ENCODE data around the gene ADGRG6. TPM values are rescaled to one million over a fixed set of nuclear protein-coding genes. Genes with fewer than 3 reads are reported as not detected.

The ADGRG6 gene
- total and polyA plus RNA-seq, 9 of the 15 experiments (the other 6 are each of a cell fraction or from before 2014, with no cell fraction given), result under 0.01 to 0.11 (median 0.05) TPM; not detected in 5

GRCh38 chr6:142457638-142458406 is 156.0 kb downstream of the ADGRG6 start:
- Histone ChIP-seq H4K20me1 (replicated peaks; ENCODE audit: control insufficient read depth, insufficient read depth, low read length) (no peaks in the 10 kb centered on the region), H3K27ac (ENCODE audit: extremely low read depth, low read depth, low read length) (no peak overlapping the region), H3K4me3 (no peak overlapping the region), H3K4me1 (replicated peaks in 1 of 2; ENCODE audit: control insufficient read depth in 2 of 2, insufficient read depth in 2 of 2, low read length in 2 of 2) (no peaks in the 10 kb centered on the region), H3K9me1 (ENCODE audit: control insufficient read depth, insufficient read depth, low read length) (no peaks in the 10 kb centered on the region), H3K27me3 (ENCODE audit: control insufficient read depth in 2 of 2, insufficient read depth in 2 of 2, low read length in 2 of 2) (no peaks in the 10 kb centered on the region), H3K36me3 (ENCODE audit: control insufficient read depth, insufficient read depth, low read length) (no peaks in the 10 kb centered on the region), H3K9me3 (replicated peaks; ENCODE audit: control insufficient read depth, insufficient read depth, low read depth, low read length) (no peaks in the 10 kb centered on the region), H3K4me2 (ENCODE audit: insufficient read depth, low read length) (no peak overlapping the region), H3K79me2 (ENCODE audit: control insufficient read depth, insufficient read depth, low read length) (no peaks in the 10 kb centered on the region), H2AFZ (ENCODE audit: low read depth, low read length) (no peak overlapping the region), H3K9ac (ENCODE audit: insufficient read depth in 1 of 2, low read depth in 2 of 2, low read length in 2 of 2) (no peak overlapping the region)
- no peak for ATAC-seq
- no peak for DNase-seq (ENCODE audit: extremely low read depth in 1 of 4, low spot score in 3 of 4)
- no peak for FAIRE-seq
- BruUV-seq (replicated peaks), result no TSS peak
- ChIA-PET CTCF (ENCODE audit: low intra/inter-chr PET ratio) (no interaction called here), POLR2A (no interaction called here)
- in situ Hi-C loops (cut with MboI) (no loop called here), intact Hi-C loops (cut with micrococcal nuclease) (no loop called here)
- TF ChIP-seq HNRNPUL1 (IDR thresholded peaks at IDR 0.05; ENCODE audit: low read length) (no peak), ZNF24 (IDR thresholded peaks at IDR 0.05) (peak; percentile 29; the same call in 1 of the 2 replicates), ZNF282 (CRISPR knock-in tag; IDR thresholded peaks at IDR 0.05) (no peak)
- TF ChIP-seq, protein P1, sequence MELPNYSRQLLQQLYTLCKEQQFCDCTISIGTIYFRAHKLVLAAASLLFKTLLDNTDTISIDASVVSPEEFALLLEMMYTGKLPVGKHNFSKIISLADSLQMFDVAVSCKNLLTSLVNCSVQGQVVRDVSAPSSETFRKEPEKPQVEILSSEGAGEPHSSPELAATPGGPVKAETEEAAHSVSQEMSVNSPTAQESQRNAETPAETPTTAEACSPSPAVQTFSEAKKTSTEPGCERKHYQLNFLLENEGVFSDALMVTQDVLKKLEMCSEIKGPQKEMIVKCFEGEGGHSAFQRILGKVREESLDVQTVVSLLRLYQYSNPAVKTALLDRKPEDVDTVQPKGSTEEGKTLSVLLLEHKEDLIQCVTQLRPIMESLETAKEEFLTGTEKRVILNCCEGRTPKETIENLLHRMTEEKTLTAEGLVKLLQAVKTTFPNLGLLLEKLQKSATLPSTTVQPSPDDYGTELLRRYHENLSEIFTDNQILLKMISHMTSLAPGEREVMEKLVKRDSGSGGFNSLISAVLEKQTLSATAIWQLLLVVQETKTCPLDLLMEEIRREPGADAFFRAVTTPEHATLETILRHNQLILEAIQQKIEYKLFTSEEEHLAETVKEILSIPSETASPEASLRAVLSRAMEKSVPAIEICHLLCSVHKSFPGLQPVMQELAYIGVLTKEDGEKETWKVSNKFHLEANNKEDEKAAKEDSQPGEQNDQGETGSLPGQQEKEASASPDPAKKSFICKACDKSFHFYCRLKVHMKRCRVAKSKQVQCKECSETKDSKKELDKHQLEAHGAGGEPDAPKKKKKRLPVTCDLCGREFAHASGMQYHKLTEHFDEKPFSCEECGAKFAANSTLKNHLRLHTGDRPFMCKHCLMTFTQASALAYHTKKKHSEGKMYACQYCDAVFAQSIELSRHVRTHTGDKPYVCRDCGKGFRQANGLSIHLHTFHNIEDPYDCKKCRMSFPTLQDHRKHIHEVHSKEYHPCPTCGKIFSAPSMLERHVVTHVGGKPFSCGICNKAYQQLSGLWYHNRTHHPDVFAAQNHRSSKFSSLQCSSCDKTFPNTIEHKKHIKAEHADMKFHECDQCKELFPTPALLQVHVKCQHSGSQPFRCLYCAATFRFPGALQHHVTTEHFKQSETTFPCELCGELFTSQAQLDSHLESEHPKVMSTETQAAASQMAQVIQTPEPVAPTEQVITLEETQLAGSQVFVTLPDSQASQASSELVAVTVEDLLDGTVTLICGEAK (IDR thresholded peaks at IDR 0.05), result 0 out of 2 replicates have a peak, but pooled peaks have one; percentile 56
- TF ChIP-seq, protein P1 (CRISPR knock-in tag; IDR thresholded peaks at IDR 0.05), result no peak
- 6% methylated on average over 1 of the region's 1 CpG for WGBS (ENCODE audit: insufficient coverage, low coverage, missing lambda C conversion rate)
